Measurements from ENCODE around the gene DIPK1A. TPM values are rescaled to one million over a fixed set of nuclear protein-coding genes. Genes with fewer than 3 reads are reported as not detected.

DIPK1A gene
- total RNA-seq, 1 experiment from 2014 or later: 1.2 TPM

GRCh38 chr1:92884195-92884594 is 77.1 kb downstream of the DIPK1A start:
- in situ Hi-C loops (cut with HindIII; ENCODE audit: low pct_unique_long_range_greater_than_20kb, low sequenced_read_pairs) (no loop called here), intact Hi-C loops (cut with micrococcal nuclease; ENCODE audit: unreplicated experiment) (no loop called here)
- TF ChIP-seq REST (IDR thresholded peaks at IDR 0.05; ENCODE audit: insufficient read depth in 1 of 2, low read depth in 2 of 2, low read length in 1 of 2) (no peak), TCF7L2 (IDR thresholded peaks at IDR 0.05; ENCODE audit: low read depth, low read length) (no peak), CTCF (IDR thresholded peaks at IDR 0.05) (no peak), SIN3A (IDR thresholded peaks at IDR 0.05; ENCODE audit: borderline replicate concordance, insufficient read depth, low read depth, low read length) (no peak), POLR2AphosphoS5 (IDR thresholded peaks at IDR 0.05; ENCODE audit: low read depth, low read length) (no peak)
- Histone ChIP-seq H3K36me3 (ENCODE audit: control insufficient read depth, insufficient read depth, low read length) (no peaks in the 10 kb centered on the region), H3K27ac (ENCODE audit: low read length) (no peak overlapping the region), H3K9me3 (ENCODE audit: control insufficient read depth, insufficient read depth, low read depth, low read length) (no peaks in the 10 kb centered on the region), H3K27me3 (ENCODE audit: control insufficient read depth, insufficient read depth, low read length) (no peaks in the 10 kb centered on the region), H3K4me3 (ENCODE audit: low read depth in 2 of 2, low read length in 2 of 2) (no peak overlapping the region), H3K4me1 (ENCODE audit: control insufficient read depth, insufficient read depth, low read length) (no peaks in the 10 kb centered on the region)
- POLR2A ChIA-PET: no interaction called here
- CTCF ChIA-PET: interaction anchor here (0.7 kb wide), 1 partner anchor 21 kb away, joined by 3 read pairs; no protein-coding TSS in a partner anchor
- no TSS peak for BruUV-seq (replicated peaks)
- ATAC-seq: no peak
- no peak for DNase-seq (ENCODE audit: low read depth, low spot score)

GRCh38 chr1:92883297-92883696 is 78.0 kb downstream of the DIPK1A start:
- no TSS peak for BruUV-seq (replicated peaks)
- ChIA-PET POLR2A (no interaction called here), CTCF (no interaction called here)
- intact Hi-C loops (cut with micrococcal nuclease; ENCODE audit: unreplicated experiment) (no loop called here), in situ Hi-C loops (cut with HindIII; ENCODE audit: low pct_unique_long_range_greater_than_20kb, low sequenced_read_pairs) (no loop called here)
- Histone ChIP-seq H3K9me3 (ENCODE audit: control insufficient read depth, insufficient read depth, low read depth, low read length) (no peaks in the 10 kb centered on the region), H3K4me3 (ENCODE audit: low read depth in 2 of 2, low read length in 2 of 2) (no peak overlapping the region), H3K36me3 (ENCODE audit: control insufficient read depth, insufficient read depth, low read length) (no peaks in the 10 kb centered on the region), H3K27me3 (ENCODE audit: control insufficient read depth, insufficient read depth, low read length) (no peaks in the 10 kb centered on the region), H3K27ac (ENCODE audit: low read length) (no peak overlapping the region), H3K4me1 (ENCODE audit: control insufficient read depth, insufficient read depth, low read length) (no peaks in the 10 kb centered on the region)
- TF ChIP-seq POLR2AphosphoS5 (IDR thresholded peaks at IDR 0.05; ENCODE audit: low read depth, low read length): no peak
- no peak for TF ChIP-seq TCF7L2 (IDR thresholded peaks at IDR 0.05; ENCODE audit: low read depth, low read length)
- no peak for TF ChIP-seq SIN3A (IDR thresholded peaks at IDR 0.05; ENCODE audit: borderline replicate concordance, insufficient read depth, low read depth, low read length)
- TF ChIP-seq REST (IDR thresholded peaks at IDR 0.05; ENCODE audit: insufficient read depth in 1 of 2, low read depth in 2 of 2, low read length in 1 of 2): no peak
- TF ChIP-seq CTCF (IDR thresholded peaks at IDR 0.05): no peak
- ATAC-seq: no peak
- DNase-seq (ENCODE audit: low read depth, low spot score): no peak

Data from Panc1 (cell line).